ENCODE measurements around the gene C16orf92.
A peak's percentile ranks its signal among the peaks of the same experiment; 100 is the strongest.

C16orf92 gene

DNA sequence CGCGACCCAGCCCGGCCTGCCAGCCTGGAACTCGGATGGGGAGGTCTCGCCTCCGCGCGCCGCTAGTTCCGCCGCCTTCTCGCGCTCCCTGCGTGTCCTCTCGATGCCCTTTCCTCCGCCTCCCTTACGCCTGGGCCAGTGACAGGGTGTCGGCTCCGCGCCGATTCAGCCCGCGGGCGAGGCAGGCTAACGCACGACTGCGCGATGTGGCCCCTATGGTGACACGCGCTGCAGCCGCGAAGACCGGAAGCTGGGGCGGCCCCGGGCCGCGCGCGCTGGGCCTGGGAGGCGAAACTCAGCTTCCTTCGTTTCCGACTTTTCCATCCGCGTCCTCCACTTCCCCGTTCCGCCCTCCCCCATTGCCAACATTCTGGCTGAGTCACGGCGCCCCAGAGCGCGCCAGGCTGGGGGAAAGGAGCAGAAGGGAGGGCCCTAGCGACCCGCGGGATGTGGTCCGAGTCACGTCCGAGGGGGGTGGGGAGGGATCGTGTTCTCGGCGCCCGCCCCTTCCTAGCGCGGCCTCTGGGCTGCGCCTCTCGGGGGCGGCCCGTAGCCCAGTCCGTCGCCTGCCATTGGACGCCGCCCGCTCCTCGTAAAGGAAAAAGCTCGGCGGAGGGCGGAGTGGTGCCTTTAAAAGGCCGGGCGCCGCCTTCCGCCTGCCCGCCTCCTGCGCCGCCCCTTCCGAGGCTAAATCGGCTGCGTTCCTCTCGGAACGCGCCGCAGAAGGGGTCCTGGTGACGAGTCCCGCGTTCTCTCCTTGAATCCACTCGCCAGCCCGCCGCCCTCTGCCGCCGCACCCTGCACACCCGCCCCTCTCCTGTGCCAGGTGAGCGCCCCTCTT, 42.3 kb downstream of the C16orf92 start, which contains the start of gene ALDOA:
Gene ALDOA (plus strand): TSS at position 659 of the 841 bp plus-strand sequence. CDS start 1,138 bp downstream, outside the sequence.
- ATAC-seq, result peak; percentile 91
- TF ChIP-seq, protein P1, sequence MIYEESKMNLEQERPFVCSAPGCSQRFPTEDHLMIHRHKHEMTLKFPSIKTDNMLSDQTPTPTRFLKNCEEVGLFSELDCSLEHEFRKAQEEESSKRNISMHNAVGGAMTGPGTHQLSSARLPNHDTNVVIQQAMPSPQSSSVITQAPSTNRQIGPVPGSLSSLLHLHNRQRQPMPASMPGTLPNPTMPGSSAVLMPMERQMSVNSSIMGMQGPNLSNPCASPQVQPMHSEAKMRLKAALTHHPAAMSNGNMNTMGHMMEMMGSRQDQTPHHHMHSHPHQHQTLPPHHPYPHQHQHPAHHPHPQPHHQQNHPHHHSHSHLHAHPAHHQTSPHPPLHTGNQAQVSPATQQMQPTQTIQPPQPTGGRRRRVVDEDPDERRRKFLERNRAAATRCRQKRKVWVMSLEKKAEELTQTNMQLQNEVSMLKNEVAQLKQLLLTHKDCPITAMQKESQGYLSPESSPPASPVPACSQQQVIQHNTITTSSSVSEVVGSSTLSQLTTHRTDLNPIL (CRISPR knock-in tag; IDR thresholded peaks at IDR 0.05; ENCODE audit: low read depth), result no peak
- TF ChIP-seq, protein P2, sequence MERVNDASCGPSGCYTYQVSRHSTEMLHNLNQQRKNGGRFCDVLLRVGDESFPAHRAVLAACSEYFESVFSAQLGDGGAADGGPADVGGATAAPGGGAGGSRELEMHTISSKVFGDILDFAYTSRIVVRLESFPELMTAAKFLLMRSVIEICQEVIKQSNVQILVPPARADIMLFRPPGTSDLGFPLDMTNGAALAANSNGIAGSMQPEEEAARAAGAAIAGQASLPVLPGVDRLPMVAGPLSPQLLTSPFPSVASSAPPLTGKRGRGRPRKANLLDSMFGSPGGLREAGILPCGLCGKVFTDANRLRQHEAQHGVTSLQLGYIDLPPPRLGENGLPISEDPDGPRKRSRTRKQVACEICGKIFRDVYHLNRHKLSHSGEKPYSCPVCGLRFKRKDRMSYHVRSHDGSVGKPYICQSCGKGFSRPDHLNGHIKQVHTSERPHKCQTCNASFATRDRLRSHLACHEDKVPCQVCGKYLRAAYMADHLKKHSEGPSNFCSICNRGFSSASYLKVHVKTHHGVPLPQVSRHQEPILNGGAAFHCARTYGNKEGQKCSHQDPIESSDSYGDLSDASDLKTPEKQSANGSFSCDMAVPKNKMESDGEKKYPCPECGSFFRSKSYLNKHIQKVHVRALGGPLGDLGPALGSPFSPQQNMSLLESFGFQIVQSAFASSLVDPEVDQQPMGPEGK (CRISPR knock-in tag; IDR thresholded peaks at IDR 0.05; ENCODE audit: borderline replicate concordance), result peak; percentile 52; the same call in 1 of the 2 replicates
- 0 out of 2 replicates have a peak, but pooled peaks have one; percentile 34 for TF ChIP-seq CSDC2 (CRISPR knock-in tag; IDR thresholded peaks at IDR 0.05)
- TF ChIP-seq OSR1 (CRISPR knock-in tag; IDR thresholded peaks at IDR 0.05), result no peak
- no peak for TF ChIP-seq PPARA (CRISPR knock-in tag; IDR thresholded peaks at IDR 0.05; ENCODE audit: borderline replicate concordance)
- TF ChIP-seq, protein P3, sequence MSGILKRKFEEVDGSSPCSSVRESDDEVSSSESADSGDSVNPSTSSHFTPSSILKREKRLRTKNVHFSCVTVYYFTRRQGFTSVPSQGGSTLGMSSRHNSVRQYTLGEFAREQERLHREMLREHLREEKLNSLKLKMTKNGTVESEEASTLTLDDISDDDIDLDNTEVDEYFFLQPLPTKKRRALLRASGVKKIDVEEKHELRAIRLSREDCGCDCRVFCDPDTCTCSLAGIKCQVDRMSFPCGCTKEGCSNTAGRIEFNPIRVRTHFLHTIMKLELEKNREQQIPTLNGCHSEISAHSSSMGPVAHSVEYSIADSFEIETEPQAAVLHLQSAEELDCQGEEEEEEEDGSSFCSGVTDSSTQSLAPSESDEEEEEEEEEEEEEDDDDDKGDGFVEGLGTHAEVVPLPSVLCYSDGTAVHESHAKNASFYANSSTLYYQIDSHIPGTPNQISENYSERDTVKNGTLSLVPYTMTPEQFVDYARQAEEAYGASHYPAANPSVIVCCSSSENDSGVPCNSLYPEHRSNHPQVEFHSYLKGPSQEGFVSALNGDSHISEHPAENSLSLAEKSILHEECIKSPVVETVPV (CRISPR knock-in tag; IDR thresholded peaks at IDR 0.05), result no peak
- no peak for TF ChIP-seq TOX (CRISPR knock-in tag; IDR thresholded peaks at IDR 0.05; ENCODE audit: borderline replicate concordance)
- TF ChIP-seq, protein P4, sequence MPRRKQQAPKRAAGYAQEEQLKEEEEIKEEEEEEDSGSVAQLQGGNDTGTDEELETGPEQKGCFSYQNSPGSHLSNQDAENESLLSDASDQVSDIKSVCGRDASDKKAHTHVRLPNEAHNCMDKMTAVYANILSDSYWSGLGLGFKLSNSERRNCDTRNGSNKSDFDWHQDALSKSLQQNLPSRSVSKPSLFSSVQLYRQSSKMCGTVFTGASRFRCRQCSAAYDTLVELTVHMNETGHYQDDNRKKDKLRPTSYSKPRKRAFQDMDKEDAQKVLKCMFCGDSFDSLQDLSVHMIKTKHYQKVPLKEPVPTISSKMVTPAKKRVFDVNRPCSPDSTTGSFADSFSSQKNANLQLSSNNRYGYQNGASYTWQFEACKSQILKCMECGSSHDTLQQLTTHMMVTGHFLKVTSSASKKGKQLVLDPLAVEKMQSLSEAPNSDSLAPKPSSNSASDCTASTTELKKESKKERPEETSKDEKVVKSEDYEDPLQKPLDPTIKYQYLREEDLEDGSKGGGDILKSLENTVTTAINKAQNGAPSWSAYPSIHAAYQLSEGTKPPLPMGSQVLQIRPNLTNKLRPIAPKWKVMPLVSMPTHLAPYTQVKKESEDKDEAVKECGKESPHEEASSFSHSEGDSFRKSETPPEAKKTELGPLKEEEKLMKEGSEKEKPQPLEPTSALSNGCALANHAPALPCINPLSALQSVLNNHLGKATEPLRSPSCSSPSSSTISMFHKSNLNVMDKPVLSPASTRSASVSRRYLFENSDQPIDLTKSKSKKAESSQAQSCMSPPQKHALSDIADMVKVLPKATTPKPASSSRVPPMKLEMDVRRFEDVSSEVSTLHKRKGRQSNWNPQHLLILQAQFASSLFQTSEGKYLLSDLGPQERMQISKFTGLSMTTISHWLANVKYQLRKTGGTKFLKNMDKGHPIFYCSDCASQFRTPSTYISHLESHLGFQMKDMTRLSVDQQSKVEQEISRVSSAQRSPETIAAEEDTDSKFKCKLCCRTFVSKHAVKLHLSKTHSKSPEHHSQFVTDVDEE (CRISPR knock-in tag; IDR thresholded peaks at IDR 0.05), result peak; percentile 39; the same call in 1 of the 2 replicates
- TF ChIP-seq ZC3H10 (CRISPR knock-in tag; IDR thresholded peaks at IDR 0.05), result 0 out of 2 replicates have a peak, but pooled peaks have one; percentile 19
- no peak for TF ChIP-seq ISL1 (CRISPR knock-in tag; IDR thresholded peaks at IDR 0.05)
- TF ChIP-seq RARB (CRISPR knock-in tag; IDR thresholded peaks at IDR 0.05), result no peak
- no peak for TF ChIP-seq ZNF8 (CRISPR knock-in tag; IDR thresholded peaks at IDR 0.05)
- TF ChIP-seq TCF4 (CRISPR knock-in tag; IDR thresholded peaks at IDR 0.05; ENCODE audit: borderline replicate concordance), result no peak
- TF ChIP-seq ESRRG (CRISPR knock-in tag; IDR thresholded peaks at IDR 0.05), result no peak
- TF ChIP-seq BACH2 (CRISPR knock-in tag; IDR thresholded peaks at IDR 0.05; ENCODE audit: borderline replicate concordance), result no peak
- no peak for TF ChIP-seq ZNF565 (CRISPR knock-in tag; conservative IDR thresholded peaks at IDR 0.05; ENCODE audit: low read depth)
- TF ChIP-seq SNAI2 (CRISPR knock-in tag; IDR thresholded peaks at IDR 0.05), result no peak
- TF ChIP-seq ZFP3 (CRISPR knock-in tag; IDR thresholded peaks at IDR 0.05), result peak; percentile 67; the same call in 1 of the 2 replicates
- TF ChIP-seq, protein P5, sequence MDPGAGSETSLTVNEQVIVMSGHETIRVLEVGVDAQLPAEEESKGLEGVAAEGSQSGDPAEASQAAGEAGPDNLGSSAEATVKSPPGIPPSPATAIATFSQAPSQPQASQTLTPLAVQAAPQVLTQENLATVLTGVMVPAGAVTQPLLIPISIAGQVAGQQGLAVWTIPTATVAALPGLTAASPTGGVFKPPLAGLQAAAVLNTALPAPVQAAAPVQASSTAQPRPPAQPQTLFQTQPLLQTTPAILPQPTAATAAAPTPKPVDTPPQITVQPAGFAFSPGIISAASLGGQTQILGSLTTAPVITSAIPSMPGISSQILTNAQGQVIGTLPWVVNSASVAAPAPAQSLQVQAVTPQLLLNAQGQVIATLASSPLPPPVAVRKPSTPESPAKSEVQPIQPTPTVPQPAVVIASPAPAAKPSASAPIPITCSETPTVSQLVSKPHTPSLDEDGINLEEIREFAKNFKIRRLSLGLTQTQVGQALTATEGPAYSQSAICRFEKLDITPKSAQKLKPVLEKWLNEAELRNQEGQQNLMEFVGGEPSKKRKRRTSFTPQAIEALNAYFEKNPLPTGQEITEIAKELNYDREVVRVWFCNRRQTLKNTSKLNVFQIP (CRISPR knock-in tag; IDR thresholded peaks at IDR 0.05; ENCODE audit: borderline replicate concordance, low read depth), result no peak
- TF ChIP-seq ARNTL (CRISPR knock-in tag; IDR thresholded peaks at IDR 0.05; ENCODE audit: borderline replicate concordance, low read depth), result no peak
- no peak for TF ChIP-seq ZNF70 (CRISPR knock-in tag; IDR thresholded peaks at IDR 0.05)
- TF ChIP-seq ZFP30 (CRISPR knock-in tag; IDR thresholded peaks at IDR 0.05), result no peak
